ENCODE results near the gene SH2B2. TPM values are rescaled to one million over a fixed set of nuclear protein-coding genes. Genes with fewer than 3 reads are reported as not detected.

The SH2B2 gene
- total RNA-seq, 5 donors from 2014 or later (not counting 1 experiment from before 2014, with no cell fraction given): 0.90 to 5.0 (median 2.5) TPM

GRCh38 chr7:102255916-102256315 lies 30.8 kb upstream of the SH2B2 start:
- H3K4me1 Mint-ChIP-seq: no peaks in the 10 kb centered on the region
- CTCF ChIA-PET: no interaction called here
- no peaks in the 10 kb centered on the region for H3K4me1 ChIP-seq (ENCODE audit: control insufficient read depth in 1 of 2, extremely low read depth in 1 of 2, insufficient read depth in 2 of 2, low read length in 2 of 2)
- H3K4me3 ChIP-seq (ENCODE audit: control insufficient read depth in 1 of 2, extremely low read depth in 1 of 2, low read length in 1 of 2): no peak overlapping the region
- no peak overlapping the region for H3K27ac Mint-ChIP-seq
- no peaks in the 10 kb centered on the region for H3K9me3 ChIP-seq
- H3K27me3 Mint-ChIP-seq: no peaks in the 10 kb centered on the region
- DNase-seq (no peak), ATAC-seq (replicated peaks in 1 of 4) (no peak)
- no CpG with 5 or more reads among the region's 15 CpGs for WGBS (ENCODE audit: insufficient coverage)
- H3K27ac ChIP-seq (ENCODE audit: low read length): no peak overlapping the region
- H3K9me3 Mint-ChIP-seq: no peaks in the 10 kb centered on the region
- POLR2A ChIA-PET: no interaction called here
- H3K36me3 Mint-ChIP-seq: peaks cover 9% of the 10 kb centered on the region
- no peak overlapping the region for H3K4me3 Mint-ChIP-seq
- H3K27me3 ChIP-seq (replicated peaks in 1 of 2; ENCODE audit: control insufficient read depth in 2 of 2, extremely low read depth in 1 of 2, insufficient read depth in 2 of 2, low read length in 1 of 2): no peaks in the 10 kb centered on the region
- H3K36me3 ChIP-seq (ENCODE audit: control insufficient read depth in 2 of 2, extremely low read depth in 1 of 2, insufficient read depth in 1 of 2, low read length in 1 of 2): no peaks in the 10 kb centered on the region

GRCh38 chr7:102258073-102258748 lies 28.5 kb upstream of the SH2B2 start:
- no peaks in the 10 kb centered on the region for H3K9me3 ChIP-seq
- Mint-ChIP-seq H3K27me3 (no peaks in the 10 kb centered on the region), H3K4me3 (no peak overlapping the region), H3K4me1 (no peaks in the 10 kb centered on the region), H3K27ac (no peak overlapping the region), H3K36me3 (peaks cover 9% of the 10 kb centered on the region), H3K9me3 (no peaks in the 10 kb centered on the region)
- POLR2A ChIA-PET: no interaction called here
- ATAC-seq (replicated peaks in 1 of 4): no peak
- no peaks in the 10 kb centered on the region for H3K36me3 ChIP-seq (ENCODE audit: control insufficient read depth in 2 of 2, extremely low read depth in 1 of 2, insufficient read depth in 1 of 2, low read length in 1 of 2)
- H3K27me3 ChIP-seq (replicated peaks in 1 of 2; ENCODE audit: control insufficient read depth in 2 of 2, extremely low read depth in 1 of 2, insufficient read depth in 2 of 2, low read length in 1 of 2): no peaks in the 10 kb centered on the region
- DNase-seq: no peak
- no peaks in the 10 kb centered on the region for H3K4me1 ChIP-seq (ENCODE audit: control insufficient read depth in 1 of 2, extremely low read depth in 1 of 2, insufficient read depth in 2 of 2, low read length in 2 of 2)
- H3K27ac ChIP-seq (ENCODE audit: low read length): no peak overlapping the region
- no peak overlapping the region for H3K4me3 ChIP-seq (ENCODE audit: control insufficient read depth in 1 of 2, extremely low read depth in 1 of 2, low read length in 1 of 2)
- CTCF ChIA-PET: no interaction called here
- 85% methylated on average over 18 of the region's 25 CpGs for WGBS (ENCODE audit: insufficient coverage)

- Mint-ChIP-seq H3K27ac (no peak overlapping the region), H3K27me3 (no peaks in the 10 kb centered on the region), H3K36me3 (peaks cover 4% of the 10 kb centered on the region), H3K9me3 (no peaks in the 10 kb centered on the region), H3K4me3 (no peak overlapping the region), H3K4me1 (no peaks in the 10 kb centered on the region)
- Histone ChIP-seq H3K9me3 (no peaks in the 10 kb centered on the region), H3K27ac (ENCODE audit: low read length) (no peak overlapping the region), H3K36me3 (ENCODE audit: control insufficient read depth in 2 of 2, extremely low read depth in 1 of 2, insufficient read depth in 1 of 2, low read length in 1 of 2) (no peaks in the 10 kb centered on the region), H3K4me1 (ENCODE audit: control insufficient read depth in 1 of 2, extremely low read depth in 1 of 2, insufficient read depth in 2 of 2, low read length in 2 of 2) (no peaks in the 10 kb centered on the region), H3K27me3 (replicated peaks in 1 of 2; ENCODE audit: control insufficient read depth in 2 of 2, extremely low read depth in 1 of 2, insufficient read depth in 2 of 2, low read length in 1 of 2) (no peaks in the 10 kb centered on the region), H3K4me3 (ENCODE audit: control insufficient read depth in 1 of 2, extremely low read depth in 1 of 2, low read length in 1 of 2) (no peak overlapping the region)
- no peak for DNase-seq
- POLR2A ChIA-PET: no interaction called here
- 81% methylated on average over 7 of the region's 12 CpGs for WGBS (ENCODE audit: insufficient coverage)
- ATAC-seq (replicated peaks in 1 of 4): no peak
- CTCF ChIA-PET: no interaction called here
Observed at GRCh38 chr7:102258749-102259107, 27.9 kb upstream of the SH2B2 start.

GRCh38 chr7:102260856-102261255 lies 25.8 kb upstream of the SH2B2 start:
- Histone ChIP-seq H3K27me3 (replicated peaks in 1 of 2; ENCODE audit: control insufficient read depth in 2 of 2, extremely low read depth in 1 of 2, insufficient read depth in 2 of 2, low read length in 1 of 2) (peaks cover 0 to 2% of the 10 kb centered on the region in 2 experiments), H3K4me3 (ENCODE audit: control insufficient read depth in 1 of 2, extremely low read depth in 1 of 2, low read length in 1 of 2) (no peak overlapping the region), H3K36me3 (ENCODE audit: control insufficient read depth in 2 of 2, extremely low read depth in 1 of 2, insufficient read depth in 1 of 2, low read length in 1 of 2) (no peaks in the 10 kb centered on the region), H3K4me1 (ENCODE audit: control insufficient read depth in 1 of 2, extremely low read depth in 1 of 2, insufficient read depth in 2 of 2, low read length in 2 of 2) (no peaks in the 10 kb centered on the region), H3K27ac (ENCODE audit: low read length) (no peak overlapping the region), H3K9me3 (no peaks in the 10 kb centered on the region)
- Mint-ChIP-seq H3K4me1 (no peaks in the 10 kb centered on the region), H3K27me3 (no peaks in the 10 kb centered on the region), H3K27ac (no peak overlapping the region), H3K36me3 (no peaks in the 10 kb centered on the region), H3K4me3 (no peak overlapping the region), H3K9me3 (no peaks in the 10 kb centered on the region)
- no peak for DNase-seq
- CTCF ChIA-PET: interaction anchor here in 1 of 2 donors (0.5 kb wide), 1 partner anchor 564 kb away, joined by 3 read pairs; no protein-coding TSS in a partner anchor
- 91% methylated on average over 7 of the region's 9 CpGs for WGBS (ENCODE audit: insufficient coverage)
- no peak for ATAC-seq (replicated peaks in 1 of 4)
- POLR2A ChIA-PET: no interaction called here

- Histone ChIP-seq H3K4me3 (ENCODE audit: control insufficient read depth in 1 of 2, extremely low read depth in 1 of 2, low read length in 1 of 2) (no peak overlapping the region), H3K9me3 (no peaks in the 10 kb centered on the region), H3K4me1 (ENCODE audit: control insufficient read depth in 1 of 2, extremely low read depth in 1 of 2, insufficient read depth in 2 of 2, low read length in 2 of 2) (no peaks in the 10 kb centered on the region), H3K27me3 (replicated peaks in 1 of 2; ENCODE audit: control insufficient read depth in 2 of 2, extremely low read depth in 1 of 2, insufficient read depth in 2 of 2, low read length in 1 of 2) (peaks cover 0 to 4% of the 10 kb centered on the region in 2 experiments), H3K36me3 (ENCODE audit: control insufficient read depth in 2 of 2, extremely low read depth in 1 of 2, insufficient read depth in 1 of 2, low read length in 1 of 2) (no peaks in the 10 kb centered on the region), H3K27ac (ENCODE audit: low read length) (no peak overlapping the region)
- ChIA-PET POLR2A (interaction anchor here in 1 of 2 donors (0.7 kb wide), 1 partner anchor 35 kb away, joined by 3 read pairs; no protein-coding TSS in a partner anchor), CTCF (no interaction called here)
- Mint-ChIP-seq H3K27me3 (no peaks in the 10 kb centered on the region), H3K36me3 (no peaks in the 10 kb centered on the region), H3K4me3 (no peak overlapping the region), H3K4me1 (no peaks in the 10 kb centered on the region), H3K27ac (no peak overlapping the region), H3K9me3 (no peaks in the 10 kb centered on the region)
- no peak for DNase-seq
- ATAC-seq (replicated peaks in 1 of 4): no peak
- WGBS (ENCODE audit: insufficient coverage): 81% methylated on average over 8 of the region's 9 CpGs
Observed at GRCh38 chr7:102261451-102261850, 25.2 kb upstream of the SH2B2 start.

GRCh38 chr7:102262546-102262945 lies 24.1 kb upstream of the SH2B2 start:
- no peak overlapping the region for H3K27ac ChIP-seq (ENCODE audit: low read length)
- no peaks in the 10 kb centered on the region for H3K36me3 ChIP-seq (ENCODE audit: control insufficient read depth in 2 of 2, extremely low read depth in 1 of 2, insufficient read depth in 1 of 2, low read length in 1 of 2)
- H3K9me3 ChIP-seq: no peaks in the 10 kb centered on the region
- Mint-ChIP-seq H3K4me1 (no peaks in the 10 kb centered on the region), H3K27ac (no peak overlapping the region), H3K4me3 (no peak overlapping the region), H3K27me3 (no peaks in the 10 kb centered on the region), H3K9me3 (no peaks in the 10 kb centered on the region), H3K36me3 (no peaks in the 10 kb centered on the region)
- no peak for ATAC-seq (replicated peaks in 1 of 4)
- peaks cover 0 to 4% of the 10 kb centered on the region in 2 experiments for H3K27me3 ChIP-seq (replicated peaks in 1 of 2; ENCODE audit: control insufficient read depth in 2 of 2, extremely low read depth in 1 of 2, insufficient read depth in 2 of 2, low read length in 1 of 2)
- no peak for DNase-seq
- H3K4me1 ChIP-seq (ENCODE audit: control insufficient read depth in 1 of 2, extremely low read depth in 1 of 2, insufficient read depth in 2 of 2, low read length in 2 of 2): no peaks in the 10 kb centered on the region
- WGBS (ENCODE audit: insufficient coverage): 97% methylated on average over 10 of the region's 13 CpGs
- POLR2A ChIA-PET: interaction anchor here in 1 of 2 donors (0.7 kb wide), 1 partner anchor 822 kb away, joined by 8 read pairs; no protein-coding TSS in a partner anchor
- CTCF ChIA-PET: interaction anchor here in 1 of 2 donors (0.7 kb wide), 1 partner anchor 10 kb away, joined by 5 read pairs; no protein-coding TSS in a partner anchor
- no peak overlapping the region for H3K4me3 ChIP-seq (ENCODE audit: control insufficient read depth in 1 of 2, extremely low read depth in 1 of 2, low read length in 1 of 2)

Data from T-cell (primary cell).